Measurements from ENCODE around the gene DIP2C. TPM values are rescaled to one million over a fixed set of nuclear protein-coding genes. Genes with fewer than 3 reads are reported as not detected.
A peak's percentile ranks its signal among the peaks of the same experiment; 100 is the strongest.

DIP2C gene
- total RNA-seq, 2 donors from 2014 or later = 13.0 to 13.7 TPM

DNA sequence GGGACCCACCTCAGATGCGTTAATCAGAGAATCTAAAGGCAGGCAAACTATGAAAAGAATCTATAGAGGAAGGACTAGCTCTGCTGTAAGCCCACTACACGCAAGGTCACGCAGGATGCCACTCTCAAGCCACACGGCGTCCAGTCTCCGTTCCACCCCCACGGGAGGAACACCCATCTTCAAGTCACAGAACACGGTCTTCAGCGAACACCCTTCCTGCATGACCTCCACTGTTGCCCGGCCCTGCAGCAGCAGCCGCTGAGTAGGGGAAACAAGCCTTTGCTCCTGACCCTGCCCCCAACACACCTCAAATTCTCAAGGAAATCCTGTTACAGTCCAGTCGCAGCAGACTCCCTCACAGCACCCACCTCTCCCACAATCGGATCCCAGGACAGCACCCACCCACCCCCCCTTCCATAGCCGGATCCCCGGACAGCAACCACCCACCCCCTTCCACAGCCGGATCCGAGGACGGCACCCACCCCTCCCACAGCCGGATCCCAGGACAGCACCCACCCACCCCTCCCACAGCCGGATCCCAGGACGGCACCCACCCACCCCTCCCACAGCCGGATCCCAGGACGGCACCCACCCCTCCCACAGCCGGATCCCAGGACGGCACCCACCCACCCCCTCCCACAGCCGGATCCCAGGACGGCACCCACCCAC is 133.7 kb downstream of the DIP2C start:
- Histone ChIP-seq H3K9me3 (ENCODE audit: control insufficient read depth, low read length) (no peaks in the 10 kb centered on the region), H3K27ac (ENCODE audit: low read depth, low read length) (no peak overlapping the region), H3K27me3 (ENCODE audit: control insufficient read depth, insufficient read depth, low read length, poor library complexity, severe bottlenecking) (no peaks in the 10 kb centered on the region), H3K4me3 (ENCODE audit: low read length) (no peak overlapping the region), H3K9ac (ENCODE audit: extremely low read depth, low read length, poor library complexity, severe bottlenecking) (no peak overlapping the region), H3K4me1 (ENCODE audit: control insufficient read depth, insufficient read depth, low read length) (no peaks in the 10 kb centered on the region), H3K36me3 (ENCODE audit: control insufficient read depth, insufficient read depth, low read length) (no peaks in the 10 kb centered on the region)
- TF ChIP-seq, protein P1, sequence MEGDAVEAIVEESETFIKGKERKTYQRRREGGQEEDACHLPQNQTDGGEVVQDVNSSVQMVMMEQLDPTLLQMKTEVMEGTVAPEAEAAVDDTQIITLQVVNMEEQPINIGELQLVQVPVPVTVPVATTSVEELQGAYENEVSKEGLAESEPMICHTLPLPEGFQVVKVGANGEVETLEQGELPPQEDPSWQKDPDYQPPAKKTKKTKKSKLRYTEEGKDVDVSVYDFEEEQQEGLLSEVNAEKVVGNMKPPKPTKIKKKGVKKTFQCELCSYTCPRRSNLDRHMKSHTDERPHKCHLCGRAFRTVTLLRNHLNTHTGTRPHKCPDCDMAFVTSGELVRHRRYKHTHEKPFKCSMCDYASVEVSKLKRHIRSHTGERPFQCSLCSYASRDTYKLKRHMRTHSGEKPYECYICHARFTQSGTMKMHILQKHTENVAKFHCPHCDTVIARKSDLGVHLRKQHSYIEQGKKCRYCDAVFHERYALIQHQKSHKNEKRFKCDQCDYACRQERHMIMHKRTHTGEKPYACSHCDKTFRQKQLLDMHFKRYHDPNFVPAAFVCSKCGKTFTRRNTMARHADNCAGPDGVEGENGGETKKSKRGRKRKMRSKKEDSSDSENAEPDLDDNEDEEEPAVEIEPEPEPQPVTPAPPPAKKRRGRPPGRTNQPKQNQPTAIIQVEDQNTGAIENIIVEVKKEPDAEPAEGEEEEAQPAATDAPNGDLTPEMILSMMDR (conservative IDR thresholded peaks at IDR 0.05) = no peak
- H3K9me3 Mint-ChIP-seq = no peaks in the 10 kb centered on the region
- H3K27ac Mint-ChIP-seq = no peak overlapping the region
- no peaks in the 10 kb centered on the region for H3K36me3 Mint-ChIP-seq (ENCODE audit: low read depth)
- 95 to 100% methylated on average over 10 to 13 of the region's 27 CpGs for WGBS, 2 experiments (ENCODE audit: insufficient coverage in 1 of 2, insufficient read length in 1 of 2)
- no peaks in the 10 kb centered on the region for H3K27me3 Mint-ChIP-seq (ENCODE audit: insufficient read depth)
- no peak overlapping the region for H3K4me3 Mint-ChIP-seq
- peaks cover 42% of the 10 kb centered on the region for H3K4me1 Mint-ChIP-seq
- DNase-seq = peak; percentile 38

DNA sequence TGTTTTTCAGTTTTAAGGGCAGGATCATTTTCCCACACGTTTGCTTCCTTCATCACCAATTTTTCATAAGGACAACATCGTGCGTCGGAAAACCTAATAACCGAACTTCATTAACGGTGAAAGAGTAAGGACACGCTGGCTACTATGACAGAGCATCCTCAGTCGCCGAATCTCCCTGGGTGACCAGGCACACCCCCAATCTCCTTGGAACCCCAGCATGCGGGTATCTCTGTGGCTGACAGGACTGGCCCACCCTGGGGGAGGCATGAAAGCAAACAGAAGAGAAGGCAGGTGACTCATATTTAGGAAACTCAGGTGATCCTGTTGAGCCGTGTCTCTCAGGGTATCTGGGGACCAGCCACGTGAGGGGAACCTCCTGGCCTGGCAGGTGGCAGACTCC is 134.2 kb downstream of the DIP2C start:
- no peak overlapping the region for H3K4me3 Mint-ChIP-seq
- Histone ChIP-seq H3K4me1 (ENCODE audit: control insufficient read depth, insufficient read depth, low read length) (no peaks in the 10 kb centered on the region), H3K27ac (ENCODE audit: low read depth, low read length) (no peak overlapping the region), H3K9ac (ENCODE audit: extremely low read depth, low read length, poor library complexity, severe bottlenecking) (no peak overlapping the region), H3K27me3 (ENCODE audit: control insufficient read depth, insufficient read depth, low read length, poor library complexity, severe bottlenecking) (no peaks in the 10 kb centered on the region), H3K36me3 (ENCODE audit: control insufficient read depth, insufficient read depth, low read length) (no peaks in the 10 kb centered on the region), H3K4me3 (ENCODE audit: low read length) (no peak overlapping the region), H3K9me3 (ENCODE audit: control insufficient read depth, low read length) (no peaks in the 10 kb centered on the region)
- H3K27ac Mint-ChIP-seq = no peak overlapping the region
- no peaks in the 10 kb centered on the region for H3K27me3 Mint-ChIP-seq (ENCODE audit: insufficient read depth)
- peak; percentile 25 for DNase-seq
- no peaks in the 10 kb centered on the region for H3K9me3 Mint-ChIP-seq
- TF ChIP-seq, protein P1 (conservative IDR thresholded peaks at IDR 0.05) = no peak
- H3K36me3 Mint-ChIP-seq (ENCODE audit: low read depth) = no peaks in the 10 kb centered on the region
- WGBS, 2 experiments (ENCODE audit: insufficient coverage in 1 of 2, insufficient read length in 1 of 2) = 93 to 97% methylated on average over 9 to 12 of the region's 12 CpGs
- peaks cover 37% of the 10 kb centered on the region for H3K4me1 Mint-ChIP-seq

DNA sequence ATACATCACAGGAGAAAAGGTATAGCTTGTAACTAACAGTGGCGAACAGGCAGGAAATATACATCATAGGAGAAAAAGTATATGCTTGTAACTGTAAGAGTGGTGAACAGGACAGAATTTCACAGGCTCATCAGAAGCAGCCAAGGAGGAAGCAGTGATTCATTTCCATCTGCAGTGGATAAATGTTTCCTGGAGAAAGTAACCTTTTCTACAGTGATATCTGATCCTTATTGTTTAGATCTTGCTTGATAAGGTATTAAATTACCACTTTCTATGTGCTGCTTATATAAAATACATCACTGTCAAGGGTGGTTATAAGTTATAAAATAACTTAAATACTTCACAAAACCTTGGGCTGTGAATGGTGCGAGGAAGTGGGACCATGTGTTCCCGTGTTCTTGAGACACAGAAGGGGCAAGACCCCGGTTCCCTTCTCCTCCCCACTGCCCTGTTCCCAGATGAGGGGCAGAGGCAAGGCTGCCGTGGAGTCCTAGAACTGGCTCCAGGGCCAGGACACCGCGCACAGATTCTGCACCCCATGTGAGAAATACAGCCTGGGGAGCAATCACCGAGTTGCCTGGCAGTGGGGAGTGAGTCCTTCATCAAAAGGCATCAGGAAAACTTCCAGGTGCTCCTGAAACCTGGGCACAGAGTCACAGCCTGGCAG is 135.2 kb downstream of the DIP2C start:
- Histone ChIP-seq H3K9me3 (ENCODE audit: control insufficient read depth, low read length) (no peaks in the 10 kb centered on the region), H3K4me1 (ENCODE audit: control insufficient read depth, insufficient read depth, low read length) (no peaks in the 10 kb centered on the region), H3K36me3 (ENCODE audit: control insufficient read depth, insufficient read depth, low read length) (no peaks in the 10 kb centered on the region), H3K27me3 (ENCODE audit: control insufficient read depth, insufficient read depth, low read length, poor library complexity, severe bottlenecking) (no peaks in the 10 kb centered on the region), H3K27ac (ENCODE audit: low read depth, low read length) (no peak overlapping the region), H3K4me3 (ENCODE audit: low read length) (no peak overlapping the region), H3K9ac (ENCODE audit: extremely low read depth, low read length, poor library complexity, severe bottlenecking) (no peak overlapping the region)
- Mint-ChIP-seq H3K9me3 (no peaks in the 10 kb centered on the region), H3K27ac (no peak overlapping the region), H3K36me3 (ENCODE audit: low read depth) (no peaks in the 10 kb centered on the region), H3K4me3 (no peak overlapping the region), H3K4me1 (peaks cover 29% of the 10 kb centered on the region), H3K27me3 (ENCODE audit: insufficient read depth) (no peaks in the 10 kb centered on the region)
- 91 to 93% methylated on average over 7 to 8 of the region's 8 CpGs for WGBS, 2 experiments (ENCODE audit: insufficient coverage in 1 of 2, insufficient read length in 1 of 2)
- peak; percentile 25 for DNase-seq
- TF ChIP-seq, protein P1 (conservative IDR thresholded peaks at IDR 0.05) = no peak
